OCI-LY1 (cell line): ENCODE results near the gene MRPS26.

ENCODE experiments used
- H2AFZ ChIP-seq: fragments of 200-600 bp; sonication (generic), shearing (Covaris generic); 2 replicates; pipeline ENCODE4 v1.6.0; 2014; ENCODE audit warnings: antibody characterized with exemption, mild to moderate bottlenecking, low read length
- H3F3A ChIP-seq: fragments of 200-600 bp; sonication (generic), shearing (Covaris generic); 2 replicates; pipeline ENCODE4 v1.6.0; 2014; ENCODE audit warnings: mild to moderate bottlenecking, antibody characterized with exemption, low read length, moderate library complexity; ENCODE audit not compliant: insufficient read depth
- H3K27ac ChIP-seq: fragments of 200-600 bp; sonication (generic); 2 replicates; pipeline ENCODE4 v1.5.1; 2014; ENCODE audit warnings: low read length, mixed run types, mild to moderate bottlenecking, low read depth; ENCODE audit not compliant: poor library complexity, severe bottlenecking
- H3K27me3 ChIP-seq: fragments of 200-600 bp; sonication (generic); 2 replicates; pipeline ENCODE4 v1.6.0; 2014; ENCODE audit warnings: antibody characterized with exemption, mild to moderate bottlenecking, low read length, moderate library complexity; ENCODE audit not compliant: insufficient read depth
- H3K36me3 ChIP-seq: fragments of 200-600 bp; sonication (generic); 2 replicates; pipeline ENCODE4 v1.6.1; 2014; ENCODE audit warnings: mild to moderate bottlenecking, antibody characterized with exemption, low read length, moderate library complexity, mixed read lengths; ENCODE audit not compliant: insufficient read depth
- H3K4me1 ChIP-seq: fragments of 200-600 bp; sonication (generic); 2 replicates; pipeline ENCODE4 v1.5.1; 2014; ENCODE audit warnings: mild to moderate bottlenecking, low read length, moderate library complexity; ENCODE audit not compliant: insufficient read depth, severe bottlenecking
- H3K4me2 ChIP-seq: fragments of 200-600 bp; sonication (generic), shearing (Covaris generic); 2 replicates; pipeline ENCODE4 v1.6.1; 2014; ENCODE audit warnings: low read length
- H3K4me3 ChIP-seq: fragments of 200-600 bp; sonication (generic); 2 replicates; pipeline ENCODE4 v1.5.1; 2014; ENCODE audit warnings: low read length, low read depth, mild to moderate bottlenecking, mixed read lengths; ENCODE audit not compliant: poor library complexity, severe bottlenecking
- H3K79me2 ChIP-seq: fragments of 200-600 bp; shearing (Covaris generic); 2 replicates; pipeline ENCODE4 v1.6.1; 2016; ENCODE audit warnings: mixed run types, low read length, mixed read lengths; ENCODE audit not compliant: insufficient read depth
- H3K9ac ChIP-seq: fragments of 200-600 bp; sonication (generic), shearing (Covaris generic); 2 replicates; pipeline ENCODE4 v1.6.1; 2014; ENCODE audit warnings: mild to moderate bottlenecking, low read length, mixed read lengths
- H3K9me2 ChIP-seq: fragments of 200-600 bp; sonication (generic), shearing (Covaris generic); 2 replicates; pipeline ENCODE4 v1.6.1; 2014; ENCODE audit warnings: low read depth, mild to moderate bottlenecking, low read length, mixed read lengths
- H3K9me3 ChIP-seq: fragments of 200-600 bp; shearing (Covaris generic); 2 replicates; pipeline ENCODE4 v1.6.1; 2014; ENCODE audit warnings: low read length, mixed read lengths
- H4K20me1 ChIP-seq: fragments of 200-600 bp; sonication (generic), shearing (Covaris generic); 2 replicates; pipeline ENCODE4 v1.6.0; 2016; ENCODE audit warnings: mild to moderate bottlenecking, low read length; ENCODE audit not compliant: insufficient read depth
- EZH2 ChIP-seq: fragments of 200-600 bp; sonication (generic), shearing (Covaris generic); IDR thresholded peaks from 2 replicates; pipeline ENCODE4 v1.8.0; 2017; ENCODE audit warnings: borderline replicate concordance, mixed run types, mild to moderate bottlenecking, antibody characterized with exemption, low read length, moderate library complexity, mixed read lengths
- TF ChIP-seq, protein P1 (sequence below): fragments of 200-600 bp; sonication (generic), shearing (Covaris generic); IDR thresholded peaks from 2 replicates; pipeline ENCODE4 v1.5.1; 2017; ENCODE audit warnings: mild to moderate bottlenecking, antibody characterized with exemption, low read length, moderate library complexity, mixed read lengths

The MRPS26 gene

DNA sequence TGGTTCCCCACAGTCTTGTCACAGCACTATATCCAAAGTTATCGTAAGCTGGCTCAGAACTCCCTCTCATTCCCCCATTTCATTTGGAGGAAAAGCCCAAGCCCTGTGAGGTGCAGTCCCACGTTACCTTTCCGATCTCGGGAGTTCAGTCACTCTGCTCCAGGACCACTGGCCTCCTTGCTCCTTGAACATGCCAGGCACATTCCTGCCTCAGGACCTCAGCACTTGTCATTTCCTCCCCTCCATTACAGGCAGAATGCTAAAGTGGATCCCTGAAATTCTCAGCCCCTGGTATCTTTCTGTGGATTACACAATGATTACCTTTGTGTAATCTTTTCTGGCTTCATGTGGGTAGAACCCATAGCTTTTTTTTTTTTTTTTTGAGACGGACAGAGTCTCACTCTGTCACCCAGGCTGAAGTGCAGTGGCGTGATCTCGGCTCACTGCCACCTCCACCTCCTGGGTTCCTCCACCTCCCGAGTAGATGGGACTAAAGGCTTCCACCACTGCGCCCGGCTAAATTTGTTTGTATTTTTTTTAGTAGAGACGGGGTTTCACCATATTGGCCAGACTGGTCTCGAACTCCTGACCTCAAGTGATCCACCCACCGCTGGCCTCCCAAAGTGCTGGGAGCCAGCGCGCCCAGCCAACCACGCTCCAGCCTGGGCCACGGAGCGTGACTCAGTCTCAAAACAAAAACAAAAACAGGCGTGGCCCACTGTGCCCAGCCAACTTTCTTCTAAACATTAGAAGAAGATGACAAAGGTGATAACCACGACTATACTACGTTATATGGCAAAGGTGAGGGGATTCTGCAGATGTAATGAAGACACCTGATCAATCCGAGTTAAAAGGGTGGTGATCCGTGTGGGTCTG, 21.5 kb downstream of the MRPS26 start:
- H3K9me3 ChIP-seq: no peaks in the 10 kb centered on the region
- H3K4me2 ChIP-seq: no peak overlapping the region
- H3F3A ChIP-seq: no peaks in the 10 kb centered on the region
- no peaks in the 10 kb centered on the region for H3K27me3 ChIP-seq
- H3K4me1 ChIP-seq: no peaks in the 10 kb centered on the region
- no peaks in the 10 kb centered on the region for H3K36me3 ChIP-seq
- H3K9ac ChIP-seq: no peak overlapping the region
- no peaks in the 10 kb centered on the region for H3K79me2 ChIP-seq
- H2AFZ ChIP-seq: no peak overlapping the region
- no peak for TF ChIP-seq EZH2
- TF ChIP-seq, protein P1, sequence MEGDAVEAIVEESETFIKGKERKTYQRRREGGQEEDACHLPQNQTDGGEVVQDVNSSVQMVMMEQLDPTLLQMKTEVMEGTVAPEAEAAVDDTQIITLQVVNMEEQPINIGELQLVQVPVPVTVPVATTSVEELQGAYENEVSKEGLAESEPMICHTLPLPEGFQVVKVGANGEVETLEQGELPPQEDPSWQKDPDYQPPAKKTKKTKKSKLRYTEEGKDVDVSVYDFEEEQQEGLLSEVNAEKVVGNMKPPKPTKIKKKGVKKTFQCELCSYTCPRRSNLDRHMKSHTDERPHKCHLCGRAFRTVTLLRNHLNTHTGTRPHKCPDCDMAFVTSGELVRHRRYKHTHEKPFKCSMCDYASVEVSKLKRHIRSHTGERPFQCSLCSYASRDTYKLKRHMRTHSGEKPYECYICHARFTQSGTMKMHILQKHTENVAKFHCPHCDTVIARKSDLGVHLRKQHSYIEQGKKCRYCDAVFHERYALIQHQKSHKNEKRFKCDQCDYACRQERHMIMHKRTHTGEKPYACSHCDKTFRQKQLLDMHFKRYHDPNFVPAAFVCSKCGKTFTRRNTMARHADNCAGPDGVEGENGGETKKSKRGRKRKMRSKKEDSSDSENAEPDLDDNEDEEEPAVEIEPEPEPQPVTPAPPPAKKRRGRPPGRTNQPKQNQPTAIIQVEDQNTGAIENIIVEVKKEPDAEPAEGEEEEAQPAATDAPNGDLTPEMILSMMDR: no peak
- H3K9me2 ChIP-seq: no peaks in the 10 kb centered on the region
- no peaks in the 10 kb centered on the region for H4K20me1 ChIP-seq
- H3K27ac ChIP-seq: no peak overlapping the region
- H3K4me3 ChIP-seq: no peak overlapping the region

DNA sequence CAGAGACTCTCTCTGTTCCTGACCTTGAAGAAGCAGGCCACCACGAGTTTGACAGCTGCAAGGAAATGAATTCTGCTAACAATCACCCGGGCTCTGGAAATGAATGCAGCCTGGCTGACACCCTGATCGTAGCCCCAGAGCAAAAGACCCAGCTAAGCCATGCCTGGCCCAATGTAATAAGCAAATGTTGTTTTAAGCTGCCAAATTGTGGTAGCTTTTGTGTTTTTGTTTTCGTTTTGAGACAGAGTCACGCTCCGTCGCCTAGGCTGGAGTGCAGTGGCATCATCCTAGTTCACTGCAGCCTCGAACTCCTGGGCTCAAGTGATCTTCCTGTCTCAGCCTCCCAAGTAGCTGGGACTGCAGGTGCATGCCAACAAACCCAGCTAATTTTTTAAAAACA, 22.2 kb downstream of the MRPS26 start:
- no peak overlapping the region for H3K4me2 ChIP-seq
- no peaks in the 10 kb centered on the region for H3K4me1 ChIP-seq
- H3K27ac ChIP-seq: no peak overlapping the region
- no peak for TF ChIP-seq EZH2
- TF ChIP-seq, protein P1: no peak
- H3K27me3 ChIP-seq: no peaks in the 10 kb centered on the region
- H3K79me2 ChIP-seq: no peaks in the 10 kb centered on the region
- no peaks in the 10 kb centered on the region for H4K20me1 ChIP-seq
- no peaks in the 10 kb centered on the region for H3K36me3 ChIP-seq
- H3K9ac ChIP-seq: no peak overlapping the region
- no peaks in the 10 kb centered on the region for H3K9me2 ChIP-seq
- H3K9me3 ChIP-seq: no peaks in the 10 kb centered on the region
- H2AFZ ChIP-seq: no peak overlapping the region
- no peak overlapping the region for H3K4me3 ChIP-seq
- no peaks in the 10 kb centered on the region for H3F3A ChIP-seq

DNA sequence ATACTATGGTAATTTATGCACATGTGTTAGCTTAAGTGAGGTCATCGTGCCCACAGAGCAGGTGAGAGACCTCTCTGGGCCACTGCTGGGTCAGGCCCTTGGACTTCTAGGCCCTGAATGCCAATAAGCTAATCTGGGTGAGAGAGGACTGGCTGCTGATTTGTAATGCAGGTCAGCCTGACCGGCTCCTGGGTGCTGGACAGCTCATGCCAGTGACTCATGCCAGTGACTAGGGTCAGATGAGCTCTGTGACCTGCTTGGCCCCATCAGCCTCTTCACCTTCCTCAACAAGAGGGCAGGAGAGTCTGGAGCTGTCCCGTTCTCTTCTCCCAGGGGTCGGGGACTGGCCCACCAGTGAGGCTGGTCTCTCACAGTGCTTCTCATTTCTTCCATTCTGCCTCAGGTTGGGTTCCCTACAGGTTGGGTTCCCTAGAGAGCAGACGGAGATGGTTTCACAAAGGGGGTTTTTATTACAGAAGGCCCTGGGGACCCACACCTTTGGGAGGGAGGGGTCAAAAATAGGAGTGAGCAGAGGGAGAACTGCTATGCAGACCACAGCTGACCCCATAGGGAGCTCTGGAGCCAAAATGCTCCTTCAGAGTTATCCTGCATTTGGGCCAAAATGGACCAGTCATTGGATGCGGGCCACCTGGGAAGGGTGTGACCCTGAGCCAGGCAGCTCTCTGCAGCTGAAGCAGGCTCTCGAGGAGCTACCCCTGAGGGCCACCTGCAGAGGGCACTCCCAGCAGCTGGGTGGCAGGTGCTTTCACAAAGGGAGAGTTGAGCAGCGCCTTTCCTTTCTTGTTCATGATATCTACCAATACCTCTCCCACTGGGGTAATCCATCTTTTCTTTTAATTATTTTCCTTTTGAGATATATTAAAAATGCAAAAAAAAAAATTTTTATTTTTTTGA, 23.4 kb downstream of the MRPS26 start:
- TF ChIP-seq, protein P1: peak; percentile 48
- no peak for TF ChIP-seq EZH2
- Histone ChIP-seq H3K36me3 (no peaks in the 10 kb centered on the region), H3K79me2 (no peaks in the 10 kb centered on the region), H3K27me3 (no peaks in the 10 kb centered on the region), H3K4me1 (no peaks in the 10 kb centered on the region), H3K27ac (no peak overlapping the region), H3K4me2 (no peak overlapping the region), H3K4me3 (no peak overlapping the region), H3K9me2 (no peaks in the 10 kb centered on the region), H3K9me3 (no peaks in the 10 kb centered on the region), H3F3A (no peaks in the 10 kb centered on the region), H3K9ac (no peak overlapping the region), H4K20me1 (no peaks in the 10 kb centered on the region), H2AFZ (no peak overlapping the region)
